Measurements from ENCODE around the gene KRT81.

KRT81 gene

GRCh38 chr12:52238916-52239646 is 52.3 kb downstream of the KRT81 start:
- DNase-seq = no peak

GRCh38 chr12:52238207-52238840 is 53.0 kb downstream of the KRT81 start:
- no peak for DNase-seq

GRCh38 chr12:52236386-52237050 is 54.8 kb downstream of the KRT81 start:
- DNase-seq = no peak

Data from activated effector memory CD4-positive, alpha-beta T cell treated with Interleukin-2 at 50 U/mL for 16 hours (primary cell).